Stomach smooth muscle (tissue), 2 donors: ENCODE measurements around the gene HEMK1.

Source experiments
- H3K27ac ChIP-seq: one replicate; pipeline ENCODE4 v1.7.0; 2013; ENCODE audit warnings: mild to moderate bottlenecking, low read length, inconsistent platforms
- H3K27me3 ChIP-seq, 2 donors: one replicate each; pipeline ENCODE4 v1.7.0; 2013; ENCODE audit warnings: low read length in 2 of 2; ENCODE audit not compliant: insufficient read depth in 2 of 2, control insufficient read depth in 1 of 2
- H3K36me3 ChIP-seq, 2 donors: one replicate each; pipeline ENCODE4 v1.7.0; 2013; ENCODE audit warnings: low read length in 2 of 2; ENCODE audit not compliant: control insufficient read depth in 2 of 2, insufficient read depth in 2 of 2
- H3K4me1 ChIP-seq: one replicate; pipeline ENCODE4 v1.7.0; 2013; ENCODE audit warnings: low read length; ENCODE audit not compliant: control insufficient read depth, insufficient read depth
- H3K4me3 ChIP-seq, 2 donors: one replicate each; pipeline ENCODE4 v1.7.0; 2013; ENCODE audit warnings: low read length in 2 of 2
- H3K9ac ChIP-seq, 2 donors: one replicate each; pipeline ENCODE4 v1.7.0; 2013; ENCODE audit warnings: low read length in 2 of 2, mild to moderate bottlenecking in 1 of 2
- H3K9me3 ChIP-seq, 2 donors: one replicate each; pipeline ENCODE4 v1.7.0; 2013; ENCODE audit warnings: low read length in 2 of 2; ENCODE audit not compliant: control insufficient read depth in 2 of 2
- donor health status: healthy.
- donor health status: Pancreatic carcinoma.

Gene HEMK1

DNA sequence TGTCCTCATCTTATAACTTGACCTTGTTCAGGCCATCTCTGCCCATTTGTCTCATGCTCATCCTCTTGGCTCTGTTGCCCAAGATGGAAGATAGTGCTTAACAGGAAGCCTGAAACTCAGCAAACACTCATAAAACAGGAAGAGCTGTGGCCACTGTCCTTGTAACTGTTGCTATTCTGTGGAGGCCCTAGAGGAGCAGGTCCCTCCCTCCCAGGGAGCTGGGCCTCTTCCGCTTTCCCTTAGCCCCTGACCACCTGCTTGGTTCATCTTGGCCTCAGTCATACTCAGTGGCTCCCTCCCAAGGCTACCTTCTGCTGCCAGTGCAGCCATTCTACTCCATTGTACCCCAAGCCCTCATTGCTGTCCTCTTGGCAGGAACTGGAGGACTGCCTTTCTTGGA lies 51.1 kb downstream of the HEMK1 start:
- Histone ChIP-seq H3K9me3 (no peaks in the 10 kb centered on the region), H3K4me1 (peaks cover 38% of the 10 kb centered on the region), H3K27me3 (no peaks in the 10 kb centered on the region), H3K9ac (no peak overlapping the region), H3K36me3 (no peaks in the 10 kb centered on the region), H3K4me3 (no peak overlapping the region), H3K27ac (no peak overlapping the region)

DNA sequence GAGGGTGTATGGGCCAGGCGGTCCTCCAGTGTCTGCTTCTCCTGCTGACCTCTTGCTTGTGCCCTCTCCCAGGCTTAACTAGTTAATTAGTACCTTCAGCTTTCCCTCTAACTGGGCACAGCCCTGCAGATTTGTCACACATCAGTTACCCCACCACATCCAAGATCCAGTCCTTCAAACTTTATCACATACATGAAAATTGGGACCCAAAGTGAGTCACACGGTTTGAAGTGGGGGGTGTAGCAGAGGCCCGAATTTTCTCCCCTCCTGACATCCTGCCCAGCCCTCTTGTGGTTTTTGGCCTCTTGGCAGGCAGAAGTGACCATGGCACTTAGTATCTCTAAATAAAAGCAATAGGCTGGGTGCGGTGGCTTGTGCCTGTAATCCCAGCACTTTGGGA lies 51.5 kb downstream of the HEMK1 start:
- Histone ChIP-seq H3K27me3 (no peaks in the 10 kb centered on the region), H3K9ac (no peak overlapping the region), H3K4me3 (no peak overlapping the region), H3K4me1 (peaks cover 36% of the 10 kb centered on the region), H3K36me3 (no peaks in the 10 kb centered on the region), H3K27ac (no peak overlapping the region), H3K9me3 (no peaks in the 10 kb centered on the region)

DNA sequence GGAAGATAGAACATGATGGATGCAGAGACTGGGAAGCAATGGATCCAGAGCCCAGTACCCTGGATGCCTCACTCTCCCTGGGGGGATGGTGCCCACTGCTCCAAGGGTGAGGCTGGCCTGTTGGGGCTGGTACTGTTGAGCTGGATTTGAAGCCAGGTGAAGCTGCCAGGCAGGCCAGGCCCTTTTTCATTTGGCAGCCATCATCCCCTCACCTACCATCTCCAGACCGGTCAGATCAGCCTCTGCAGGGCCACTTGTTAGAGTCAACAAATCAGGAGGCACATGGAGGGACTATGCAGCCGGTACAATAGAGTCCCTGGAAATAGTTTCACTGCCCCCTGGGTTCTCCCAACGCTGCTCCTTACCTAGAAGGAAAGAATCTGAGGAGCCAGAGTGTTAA lies 53.6 kb downstream of the HEMK1 start:
- Histone ChIP-seq H3K9ac (no peak overlapping the region), H3K4me1 (peaks cover 20% of the 10 kb centered on the region), H3K27ac (no peak overlapping the region), H3K36me3 (peaks cover 0 to 4% of the 10 kb centered on the region in 2 donors), H3K9me3 (no peaks in the 10 kb centered on the region), H3K4me3 (no peak overlapping the region), H3K27me3 (no peaks in the 10 kb centered on the region)

DNA sequence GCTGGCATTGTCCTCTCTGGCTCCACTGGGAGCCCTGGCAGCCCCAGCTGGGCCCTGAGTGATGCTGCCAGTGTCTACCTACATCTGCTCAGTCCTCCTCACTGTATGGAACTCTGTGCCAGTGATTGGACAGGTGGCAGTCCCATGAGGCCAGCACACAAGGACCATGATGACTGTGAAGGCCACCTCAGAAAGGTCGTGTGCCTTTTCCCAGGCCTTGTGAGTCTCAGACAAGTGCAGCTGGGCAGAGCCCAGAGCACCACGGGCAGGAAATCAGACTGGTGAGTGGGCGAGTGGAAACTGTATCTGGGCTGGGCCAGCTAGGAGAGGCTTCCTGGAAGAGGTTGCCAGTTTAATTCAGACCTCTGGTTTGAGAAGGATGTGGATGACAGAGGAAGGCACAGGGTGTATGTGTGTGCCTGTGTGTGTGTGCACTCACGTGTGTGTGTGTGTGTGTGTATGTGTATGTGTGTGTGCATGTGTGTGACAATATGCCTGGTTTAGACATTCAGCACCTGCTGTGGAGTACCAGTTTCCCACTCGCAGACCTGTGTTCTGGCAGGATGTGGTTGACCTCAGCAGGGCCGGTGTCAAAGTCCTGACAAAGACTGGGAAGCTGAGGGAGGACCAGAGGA lies 54.6 kb downstream of the HEMK1 start:
- H3K4me3 ChIP-seq = no peak overlapping the region
- H3K9me3 ChIP-seq = no peaks in the 10 kb centered on the region
- H3K27ac ChIP-seq = no peak overlapping the region
- no peak overlapping the region for H3K9ac ChIP-seq
- peaks cover 17% of the 10 kb centered on the region for H3K4me1 ChIP-seq
- no peaks in the 10 kb centered on the region for H3K27me3 ChIP-seq
- H3K36me3 ChIP-seq = peaks cover 0 to 4% of the 10 kb centered on the region in 2 donors

DNA sequence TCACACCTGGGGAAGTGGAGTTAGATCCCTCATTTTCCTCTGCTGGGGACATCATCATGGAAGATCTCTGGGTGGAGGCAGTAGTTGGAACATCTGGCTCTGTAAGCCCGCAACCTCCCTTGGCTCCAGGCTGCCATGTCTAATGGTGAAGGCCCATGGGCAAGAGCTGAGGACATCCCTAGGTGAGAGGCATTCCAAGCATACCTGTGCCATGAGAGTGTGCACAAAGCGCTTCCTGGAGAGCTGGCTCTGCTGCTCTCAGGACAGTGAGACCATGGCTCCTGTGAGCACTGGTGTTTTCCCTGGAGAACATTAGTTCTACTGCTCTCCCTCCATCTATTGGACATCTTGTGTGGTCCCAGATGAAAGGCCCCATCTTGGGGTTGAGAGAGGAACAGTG lies 55.3 kb downstream of the HEMK1 start:
- Histone ChIP-seq H3K9me3 (no peaks in the 10 kb centered on the region), H3K36me3 (peaks cover 0 to 4% of the 10 kb centered on the region in 2 donors), H3K4me3 (no peak overlapping the region), H3K9ac (no peak overlapping the region), H3K27me3 (no peaks in the 10 kb centered on the region), H3K4me1 (peaks cover 11% of the 10 kb centered on the region), H3K27ac (no peak overlapping the region)

DNA sequence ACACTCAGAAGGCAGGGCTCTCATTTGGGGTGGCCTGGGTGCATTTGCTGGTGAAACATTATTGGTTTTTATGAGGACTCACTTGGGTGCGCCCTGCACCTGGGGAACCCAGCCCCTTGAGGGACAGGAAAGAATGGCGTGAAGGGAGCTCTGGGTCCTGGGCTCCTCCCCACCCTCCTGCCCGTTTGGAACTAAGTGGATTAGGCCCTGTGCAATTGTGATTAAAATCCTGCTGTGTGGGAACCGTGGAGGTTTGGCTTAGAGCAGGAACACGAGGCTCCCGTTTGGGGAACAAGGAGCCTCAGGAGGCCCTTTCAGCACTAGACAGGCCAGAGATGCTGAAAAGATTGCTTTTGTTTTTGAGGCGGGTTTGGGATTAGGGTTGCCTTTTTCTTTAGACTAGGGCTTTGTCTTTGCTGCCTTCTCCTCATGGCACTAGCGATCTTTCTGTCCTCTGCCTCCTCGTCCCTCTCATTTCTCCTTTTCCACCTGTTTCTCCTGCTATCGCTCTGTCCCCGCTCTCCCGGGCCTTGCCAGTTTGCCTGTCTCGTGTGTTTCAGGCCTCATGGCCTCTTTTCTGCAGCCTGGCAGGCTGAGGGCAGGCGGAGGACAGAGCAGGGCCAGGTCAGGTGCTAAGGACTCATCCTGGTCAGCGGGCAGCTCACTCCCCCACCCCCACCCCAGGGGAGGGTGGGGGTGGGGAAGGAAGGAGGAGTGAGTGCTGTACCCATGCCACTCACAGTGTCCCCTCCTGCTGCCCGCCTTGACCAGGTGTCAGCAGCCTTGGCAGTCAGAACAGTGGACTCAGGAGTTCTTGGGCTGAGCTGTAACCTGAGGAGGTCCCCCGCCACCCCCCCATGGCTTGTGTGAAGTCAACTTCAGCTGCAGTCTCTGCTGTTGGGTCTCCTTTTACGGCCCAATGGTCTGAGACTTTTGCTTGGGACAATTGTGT lies 56.2 kb downstream of the HEMK1 start:
- H3K9ac ChIP-seq = no peak overlapping the region
- H3K4me3 ChIP-seq = no peak overlapping the region
- peaks cover 0 to 4% of the 10 kb centered on the region in 2 donors for H3K36me3 ChIP-seq
- peaks cover 8% of the 10 kb centered on the region for H3K4me1 ChIP-seq
- H3K27ac ChIP-seq = no peak overlapping the region
- no peaks in the 10 kb centered on the region for H3K27me3 ChIP-seq
- no peaks in the 10 kb centered on the region for H3K9me3 ChIP-seq

DNA sequence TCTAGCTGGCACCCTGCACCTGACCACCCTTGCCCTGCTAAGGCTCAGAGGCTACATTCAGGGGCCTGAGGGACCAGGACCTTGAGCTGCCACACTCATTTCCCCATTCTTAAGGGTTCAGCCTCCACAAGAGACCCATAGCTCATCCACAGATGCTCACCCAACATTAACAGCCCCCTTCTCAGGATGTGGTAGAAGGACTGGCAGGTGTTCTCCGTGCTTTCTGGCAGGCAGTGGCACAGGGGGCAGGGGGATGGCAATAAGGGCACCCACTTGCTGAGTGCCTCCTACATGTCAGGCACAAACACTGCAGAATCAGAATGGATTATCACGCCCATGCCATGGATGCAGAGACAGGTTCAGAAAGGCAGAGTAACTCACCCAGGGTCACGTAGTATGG lies 57.1 kb downstream of the HEMK1 start:
- no peak overlapping the region for H3K4me3 ChIP-seq
- H3K9ac ChIP-seq = no peak overlapping the region
- H3K27me3 ChIP-seq = no peaks in the 10 kb centered on the region
- H3K36me3 ChIP-seq = peaks cover 0 to 4% of the 10 kb centered on the region in 2 donors
- H3K27ac ChIP-seq = no peak overlapping the region
- H3K9me3 ChIP-seq = no peaks in the 10 kb centered on the region
- H3K4me1 ChIP-seq = peaks cover 8% of the 10 kb centered on the region

DNA sequence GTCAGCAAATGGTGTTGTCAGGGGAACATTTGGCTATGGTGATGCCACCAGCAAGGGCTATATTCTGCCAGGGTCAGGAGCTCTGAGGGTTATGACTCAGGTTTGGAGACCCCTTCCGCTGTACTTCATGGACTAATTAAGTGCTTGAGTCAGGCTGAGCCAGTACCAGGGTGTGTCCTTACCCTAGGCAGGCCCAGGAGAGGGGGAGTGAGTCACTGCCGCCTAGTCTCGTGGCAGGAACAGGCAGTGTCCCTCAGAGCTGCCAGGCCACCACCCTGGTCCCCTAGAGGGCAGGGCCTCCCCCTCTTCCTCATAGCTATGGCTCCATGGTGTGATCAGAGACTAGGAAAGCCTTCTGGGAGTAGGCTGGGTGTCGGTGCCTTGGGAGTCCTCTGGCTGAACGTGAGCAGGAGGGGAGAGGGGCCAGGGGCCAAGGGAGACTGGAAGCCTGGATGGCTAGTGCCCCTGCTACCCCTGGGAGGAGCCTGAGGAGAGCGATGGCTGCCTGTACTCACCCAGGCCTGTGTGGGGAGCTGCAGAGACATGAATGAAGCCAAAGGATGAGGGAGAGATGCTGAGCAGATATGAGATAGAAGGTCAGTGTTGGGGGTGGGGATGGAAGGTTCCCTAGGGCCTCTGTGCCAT lies 58.2 kb downstream of the HEMK1 start:
- Histone ChIP-seq H3K27ac (no peak overlapping the region), H3K9ac (no peak overlapping the region), H3K4me3 (no peak overlapping the region), H3K27me3 (no peaks in the 10 kb centered on the region), H3K9me3 (no peaks in the 10 kb centered on the region), H3K36me3 (peaks cover 0 to 4% of the 10 kb centered on the region in 2 donors), H3K4me1 (peaks cover 8% of the 10 kb centered on the region)

DNA sequence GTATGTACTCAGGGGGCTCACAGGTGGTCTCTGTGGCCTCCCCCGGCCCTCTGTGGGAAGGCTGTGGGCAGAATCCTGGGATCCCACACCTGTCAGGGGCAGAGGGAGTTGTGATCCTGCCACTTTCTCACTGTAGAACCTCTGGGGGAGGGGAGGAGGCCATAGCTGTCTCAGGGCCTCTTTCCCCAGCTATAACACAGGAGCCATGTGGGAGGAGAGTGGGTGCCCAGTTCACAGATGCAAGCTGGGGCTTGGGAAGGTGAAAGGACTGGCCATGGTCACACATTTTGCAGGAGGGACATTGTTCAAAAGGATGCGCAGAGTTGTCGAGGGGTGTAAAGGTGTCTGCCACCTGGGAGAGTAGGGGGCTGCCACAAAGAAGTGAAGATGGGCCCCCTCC lies 59.3 kb downstream of the HEMK1 start:
- Histone ChIP-seq H3K27me3 (no peaks in the 10 kb centered on the region), H3K27ac (no peak overlapping the region), H3K9ac (no peak overlapping the region), H3K4me3 (no peak overlapping the region), H3K4me1 (peaks cover 8% of the 10 kb centered on the region), H3K36me3 (peaks cover 0 to 4% of the 10 kb centered on the region in 2 donors), H3K9me3 (no peaks in the 10 kb centered on the region)

DNA sequence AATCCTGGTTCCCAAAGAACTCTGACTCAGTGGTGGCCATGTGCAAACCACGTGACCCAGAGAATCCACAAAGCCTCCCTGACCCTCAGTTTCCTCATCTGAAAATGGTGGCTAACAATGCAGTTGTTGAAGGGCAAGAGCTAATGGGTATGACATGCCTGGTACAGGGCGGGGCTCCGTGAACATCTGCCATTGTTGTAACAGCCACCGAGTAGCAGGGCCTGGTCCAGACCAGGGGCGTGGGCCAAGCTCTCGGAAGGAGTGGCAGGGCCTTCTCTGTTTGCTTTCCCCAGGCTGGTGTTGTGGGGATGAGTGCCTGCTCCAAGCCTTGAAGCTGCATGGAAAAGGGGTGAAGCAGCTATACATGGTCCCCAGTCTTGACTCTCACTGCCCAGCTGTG lies 61.1 kb downstream of the HEMK1 start:
- Histone ChIP-seq H3K27ac (no peak overlapping the region), H3K36me3 (peaks cover 0 to 6% of the 10 kb centered on the region in 2 donors), H3K4me1 (peaks cover 3% of the 10 kb centered on the region), H3K4me3 (no peak overlapping the region), H3K9ac (no peak overlapping the region), H3K27me3 (no peaks in the 10 kb centered on the region), H3K9me3 (no peaks in the 10 kb centered on the region)
